Naive thymus-derived CD8-positive, alpha-beta T cell (primary cell): ENCODE data around the gene GGA1. TPM values are rescaled to one million over a fixed set of nuclear protein-coding genes. Genes with fewer than 3 reads are reported as not detected.
"Not testable (repeated sequence)": the region's sequence is repeated elsewhere in the genome, so short reads cannot be mapped to it uniquely, and the experiment has no call there.

ENCODE experiments used
- ATAC-seq, 2 donors: fragments of 150-1000 bp; cut with Tn5 transposase in 1 of 2; sonication (Bioruptor Pico), chemical (Tn5 transposase) in 1 of 2; 1 replicate in 1 of 2; 2 replicates in 1 of 2; pipeline ENCODE4 v1.10.0; 2021; ENCODE audit warnings: mild to moderate bottlenecking in 2 of 2, moderate library complexity in 2 of 2
- POLR2A ChIA-PET: fragments of 350-600 bp; sonication (Branson Sonifier 250); formaldehyde crosslinking; loops from one replicate; lab custom pipeline; 2021; ENCODE audit warnings: antibody characterized with exemption; lab: Charles Lee
- DNase-seq, 10 donors: peaks; one replicate each; pipeline versions ENCODE4 v3.0.0 to v3.0.0-alpha.2; 2020 to 2022
- H3K27ac Mint-ChIP-seq, 10 donors: one replicate each; pipeline ENCODE4 v1.8.0; 2020 to 2022; ENCODE audit warnings: mild to moderate bottlenecking in 10 of 10, mixed read lengths in 10 of 10, moderate library complexity in 4 of 10, inconsistent platforms in 1 of 10
- H3K27me3 Mint-ChIP-seq, 5 donors: one replicate each; pipeline ENCODE4 v1.8.0; 2021 to 2022; ENCODE audit warnings: mixed read lengths in 5 of 5
- H3K36me3 Mint-ChIP-seq, 3 donors: one replicate each; pipeline ENCODE4 v1.8.0; 2020 to 2022; ENCODE audit warnings: mixed read lengths in 3 of 3, mild to moderate bottlenecking in 2 of 3, inconsistent platforms in 1 of 3
- H3K4me1 Mint-ChIP-seq, 4 donors: one replicate each; pipeline ENCODE4 v1.8.0; 2021 to 2022; ENCODE audit warnings: mixed read lengths in 4 of 4
- H3K4me3 Mint-ChIP-seq, 10 donors: one replicate each; pipeline ENCODE4 v1.8.0; 2020 to 2022; ENCODE audit warnings: mild to moderate bottlenecking in 10 of 10, mixed read lengths in 10 of 10, moderate library complexity in 6 of 10, inconsistent platforms in 1 of 10
- H3K9me3 Mint-ChIP-seq, 9 donors: one replicate each; pipeline ENCODE4 v1.8.0; 2020 to 2022; ENCODE audit warnings: mixed read lengths in 9 of 9, mild to moderate bottlenecking in 3 of 9, inconsistent platforms in 1 of 9, moderate library complexity in 1 of 9
- polyA plus RNA-seq, 3 donors: library from polyadenylated mRNA; unstranded; fragments of 300-500 nt; fragmentation: Illumina TruSeq; gene quantifications; one replicate each; pipeline ENCODE4 v1.2.3, GENCODE V29; 2021
- total RNA-seq, 8 experiments: library from RNA in 2 of 8; stranded (reverse) in 2 of 8; gene quantifications; one replicate each; pipeline ENCODE4 v1.2.3 and lab custom pipeline; 2021 to 2026

Gene GGA1
- total and polyA plus RNA-seq, 5 experiments from 2014 or later = 20.3 to 110 (median 24.5) TPM

GRCh38 chr22:37641561-37641949 lies 32.9 kb downstream of the GGA1 start:
- DNase-seq (no peak), ATAC-seq (no peak)
- H3K4me1 Mint-ChIP-seq = peaks cover 20 to 72% (median 63%) of the 10 kb centered on the region in 4 donors
- H3K27ac Mint-ChIP-seq = peak overlapping the region in 7 of 10 donors; percentile 24 to 97 (median 88)
- H3K27me3 Mint-ChIP-seq = no peaks in the 10 kb centered on the region
- POLR2A ChIA-PET = interaction anchor here (64.1 to 66.7 kb wide), 2 partner anchors 8 to 22 kb away, joined by 2283 read pairs; partner anchors contain the start of genes GGA1, LGALS1, NOL12 and PDXP
- peak overlapping the region; percentile 39 to 100 (median 98) for H3K4me3 Mint-ChIP-seq
- no peaks in the 10 kb centered on the region for H3K9me3 Mint-ChIP-seq
- peaks cover 0 to 56% (median 6%) of the 10 kb centered on the region in 3 donors for H3K36me3 Mint-ChIP-seq

GRCh38 chr22:37643225-37643847 lies 34.7 kb downstream of the GGA1 start:
- POLR2A ChIA-PET = interaction anchor here (0.6 to 66.7 kb wide), 5 partner anchors 10 to 295 kb away, joined by 4 to 2283 read pairs (median 11); partner anchors contain the start of genes GGA1, LGALS1, NOL12 and PDXP
- peaks cover 0 to 73% (median 6%) of the 10 kb centered on the region in 3 donors for H3K36me3 Mint-ChIP-seq
- no peaks in the 10 kb centered on the region for H3K27me3 Mint-ChIP-seq
- H3K9me3 Mint-ChIP-seq = no peaks in the 10 kb centered on the region
- ATAC-seq = peak; percentile 54 to 62
- peak; percentile 64 to 89 (median 82) for DNase-seq
- H3K4me1 Mint-ChIP-seq = peaks cover 15 to 60% (median 45%) of the 10 kb centered on the region in 4 donors
- peak overlapping the region; percentile 80 to 92 (median 86) for H3K27ac Mint-ChIP-seq
- H3K4me3 Mint-ChIP-seq = peak overlapping the region; percentile 44 to 97 (median 64)

GRCh38 chr22:37647317-37647716 lies 38.7 kb downstream of the GGA1 start:
- POLR2A ChIA-PET = interaction anchor here (64.1 to 66.7 kb wide), 2 partner anchors 14 to 16 kb away, joined by 2283 read pairs; partner anchors contain the start of genes GGA1, LGALS1, NOL12 and PDXP
- no peak for ATAC-seq
- Mint-ChIP-seq H3K36me3 (peaks cover 0 to 96% (median 8%) of the 10 kb centered on the region in 3 donors), H3K27me3 (no peaks in the 10 kb centered on the region), H3K27ac (no peak overlapping the region), H3K4me3 (no peak overlapping the region), H3K4me1 (peaks cover 8 to 50% (median 24%) of the 10 kb centered on the region in 4 donors), H3K9me3 (no peaks in the 10 kb centered on the region)
- no peak for DNase-seq

- H3K4me3 Mint-ChIP-seq = no peak overlapping the region
- ATAC-seq = no peak
- POLR2A ChIA-PET = interaction anchor here (64.1 to 66.7 kb wide), 2 partner anchors 14 to 15 kb away, joined by 2283 read pairs; partner anchors contain the start of genes GGA1, LGALS1, NOL12 and PDXP
- no peaks in the 10 kb centered on the region for H3K27me3 Mint-ChIP-seq
- H3K27ac Mint-ChIP-seq = peak overlapping the region in 2 of 10 donors; percentile 27 to 38
- DNase-seq = no peak
- peaks cover 0 to 97% (median 11%) of the 10 kb centered on the region in 3 donors for H3K36me3 Mint-ChIP-seq
- H3K4me1 Mint-ChIP-seq = peaks cover 7 to 49% (median 18%) of the 10 kb centered on the region in 4 donors
- no peaks in the 10 kb centered on the region for H3K9me3 Mint-ChIP-seq
These were observed 39.3 kb downstream of the GGA1 start for GRCh38 chr22:37647928-37648327.

- DNase-seq (no peak), ATAC-seq (no peak)
- H3K4me1 Mint-ChIP-seq = peaks cover 0 to 30% (median 3%) of the 10 kb centered on the region in 4 donors
- H3K36me3 Mint-ChIP-seq = peaks cover 0 to 88% (median 9%) of the 10 kb centered on the region in 3 donors
- peak overlapping the region in 2 of 10 donors; percentile 25 to 33 for H3K27ac Mint-ChIP-seq
- POLR2A ChIA-PET = interaction anchor here (0.5 to 66.7 kb wide), 3 partner anchors 13 to 1738 kb away, joined by 3 to 2283 read pairs (median 2283); partner anchors contain the start of genes GGA1, LGALS1, NOL12 and PDXP
- H3K9me3 Mint-ChIP-seq = no peaks in the 10 kb centered on the region
- no peak overlapping the region for H3K4me3 Mint-ChIP-seq
- H3K27me3 Mint-ChIP-seq = no peaks in the 10 kb centered on the region
These were observed 42.0 kb downstream of the GGA1 start for GRCh38 chr22:37650463-37651136.

- Mint-ChIP-seq H3K27me3 (no peaks in the 10 kb centered on the region), H3K9me3 (no peaks in the 10 kb centered on the region), H3K36me3 (peaks cover 0 to 58% (median 9%) of the 10 kb centered on the region in 3 donors), H3K4me1 (peaks cover 11 to 30% (median 19%) of the 10 kb centered on the region in 4 donors), H3K4me3 (no peak overlapping the region), H3K27ac (peak overlapping the region in 7 of 10 donors; percentile 13 to 65 (median 40))
- POLR2A ChIA-PET = interaction anchor here (64.1 to 66.7 kb wide), 2 partner anchors 9 to 21 kb away, joined by 2283 read pairs; partner anchors contain the start of genes GGA1, LGALS1, NOL12 and PDXP
- no peak for DNase-seq
- no peak for ATAC-seq
These were observed 46.1 kb downstream of the GGA1 start for GRCh38 chr22:37654563-37655251.

- peaks cover 0 to 53% (median 9%) of the 10 kb centered on the region in 3 donors for H3K36me3 Mint-ChIP-seq
- no peaks in the 10 kb centered on the region for H3K27me3 Mint-ChIP-seq
- POLR2A ChIA-PET = interaction anchor here (64.1 to 66.7 kb wide), 2 partner anchors 8 to 22 kb away, joined by 2283 read pairs; partner anchors contain the start of genes GGA1, LGALS1, NOL12 and PDXP
- H3K4me1 Mint-ChIP-seq = peaks cover 16 to 35% (median 24%) of the 10 kb centered on the region in 4 donors
- H3K27ac Mint-ChIP-seq = no peak overlapping the region
- DNase-seq (no peak), ATAC-seq (no peak)
- no peak overlapping the region for H3K4me3 Mint-ChIP-seq
- no peaks in the 10 kb centered on the region for H3K9me3 Mint-ChIP-seq
These were observed 46.6 kb downstream of the GGA1 start for GRCh38 chr22:37655252-37655563.

GRCh38 chr22:37656583-37656982 lies 47.9 kb downstream of the GGA1 start:
- peak overlapping the region in 7 of 10 donors; percentile 48 to 86 (median 64) for H3K27ac Mint-ChIP-seq
- peaks cover 0 to 41% (median 9%) of the 10 kb centered on the region in 3 donors for H3K36me3 Mint-ChIP-seq
- H3K4me3 Mint-ChIP-seq = peak overlapping the region in 1 of 10 donors; percentile 15
- not testable (repeated sequence) for DNase-seq, H3K27me3 Mint-ChIP-seq, ATAC-seq, H3K9me3 Mint-ChIP-seq
- peaks cover 20 to 46% (median 38%) of the 10 kb centered on the region in 4 donors for H3K4me1 Mint-ChIP-seq
- POLR2A ChIA-PET = interaction anchor here (0.6 to 66.7 kb wide), 4 partner anchors 7 to 191 kb away, joined by 3 to 2283 read pairs (median 1143); partner anchors contain the start of genes GGA1, LGALS1, NOL12 and PDXP

- DNase-seq (no peak), ATAC-seq (no peak)
- peak overlapping the region; percentile 73 to 96 (median 89) for H3K4me3 Mint-ChIP-seq
- peak overlapping the region; percentile 76 to 97 (median 92) for H3K27ac Mint-ChIP-seq
- no peaks in the 10 kb centered on the region for H3K9me3 Mint-ChIP-seq
- H3K27me3 Mint-ChIP-seq = no peaks in the 10 kb centered on the region
- peaks cover 0 to 34% (median 8%) of the 10 kb centered on the region in 3 donors for H3K36me3 Mint-ChIP-seq
- POLR2A ChIA-PET = interaction anchor here (0.6 to 66.7 kb wide), 6 partner anchors 6 to 187 kb away, joined by 3 to 2283 read pairs (median 4); partner anchors contain the start of genes GGA1, LGALS1, LGALS2 and NOL12
- H3K4me1 Mint-ChIP-seq = peaks cover 24 to 47% (median 45%) of the 10 kb centered on the region in 4 donors
These were observed 49.0 kb downstream of the GGA1 start for GRCh38 chr22:37657590-37658132.

GRCh38 chr22:37658133-37659065 lies 49.8 kb downstream of the GGA1 start, which contains the start of gene PDXP:
PDXP (plus strand) TSS chr22:37658723; CDS start chr22:37658783, 60 bp downstream.
- H3K27ac Mint-ChIP-seq = peak within 1 kb of the TSS; percentile 76 to 97 (median 92)
- H3K27me3 Mint-ChIP-seq = no peaks in the 10 kb centered on the region
- H3K36me3 Mint-ChIP-seq = peaks cover 0 to 26% (median 3%) of the 10 kb centered on the region in 3 donors
- no peaks in the 10 kb centered on the region for H3K9me3 Mint-ChIP-seq
- peak; percentile 94 to 95 for ATAC-seq
- peak within 1 kb of the TSS; percentile 73 to 96 (median 89) for H3K4me3 Mint-ChIP-seq
- peaks cover 24 to 47% (median 43%) of the 10 kb centered on the region in 4 donors for H3K4me1 Mint-ChIP-seq
- peak; percentile 95 to 99 (median 96) for DNase-seq
- POLR2A ChIA-PET = interaction anchor here (0.8 to 66.7 kb wide), 6 partner anchors 5 to 186 kb away, joined by 3 to 2283 read pairs (median 4); partner anchors contain the start of genes GCAT, GGA1, LGALS1 and NOL12
